Islet precursor cell (in vitro differentiated cells): Measurements from ENCODE around the gene PPP1R27.

Source experiments
- DNase-seq: peaks from one replicate; pipeline ENCODE4 v3.0.0-alpha.2; 2018

Gene PPP1R27

GRCh38 chr17:81860756-81861568, 26.1 kb upstream of the PPP1R27 start:
- DNase-seq = peak; percentile 100

- DNase-seq = no peak
Measured at GRCh38 chr17:81859906-81860755, 25.3 kb upstream of the PPP1R27 start, which contains the start of gene P4HB. Gene P4HB, minus strand, starts transcription at chr17:81860535. Its CDS starts 64 bp downstream, at chr17:81860471.

GRCh38 chr17:81858967-81859905, 24.4 kb upstream of the PPP1R27 start:
- no peak for DNase-seq

GRCh38 chr17:81858170-81858966, 23.5 kb upstream of the PPP1R27 start:
- DNase-seq = no peak

GRCh38 chr17:81854974-81855774, 20.3 kb upstream of the PPP1R27 start:
- DNase-seq = no peak

GRCh38 chr17:81852237-81852636, 17.4 kb upstream of the PPP1R27 start:
- DNase-seq = no peak

GRCh38 chr17:81851423-81851822, 16.6 kb upstream of the PPP1R27 start:
- DNase-seq = no peak

GRCh38 chr17:81849457-81849856, 14.6 kb upstream of the PPP1R27 start:
- DNase-seq = no peak

GRCh38 chr17:81846743-81847689, 12.2 kb upstream of the PPP1R27 start:
- no peak for DNase-seq

GRCh38 chr17:81845881-81846742, 11.3 kb upstream of the PPP1R27 start:
- no peak for DNase-seq

GRCh38 chr17:81845361-81845760, 10.5 kb upstream of the PPP1R27 start:
- no peak for DNase-seq

GRCh38 chr17:81844887-81845286, 10.0 kb upstream of the PPP1R27 start:
- no peak for DNase-seq

GRCh38 chr17:81844327-81844851, 9.5 kb upstream of the PPP1R27 start:
- DNase-seq = no peak

GRCh38 chr17:81843713-81844326, 9.0 kb upstream of the PPP1R27 start:
- DNase-seq = no peak

- DNase-seq = no peak
Measured at GRCh38 chr17:81842725-81843504, 8.1 kb upstream of the PPP1R27 start.

- DNase-seq = no peak
Measured at GRCh38 chr17:81842378-81842724, 7.5 kb upstream of the PPP1R27 start.

GRCh38 chr17:81841866-81842265, 7.0 kb upstream of the PPP1R27 start:
- no peak for DNase-seq
